Measurements from ENCODE around the gene TBC1D16. TPM values are rescaled to one million over a fixed set of nuclear protein-coding genes. Genes with fewer than 3 reads are reported as not detected.

Gene TBC1D16
- total RNA-seq, 2 experiments from 2014 or later, result 5.4 TPM

DNA sequence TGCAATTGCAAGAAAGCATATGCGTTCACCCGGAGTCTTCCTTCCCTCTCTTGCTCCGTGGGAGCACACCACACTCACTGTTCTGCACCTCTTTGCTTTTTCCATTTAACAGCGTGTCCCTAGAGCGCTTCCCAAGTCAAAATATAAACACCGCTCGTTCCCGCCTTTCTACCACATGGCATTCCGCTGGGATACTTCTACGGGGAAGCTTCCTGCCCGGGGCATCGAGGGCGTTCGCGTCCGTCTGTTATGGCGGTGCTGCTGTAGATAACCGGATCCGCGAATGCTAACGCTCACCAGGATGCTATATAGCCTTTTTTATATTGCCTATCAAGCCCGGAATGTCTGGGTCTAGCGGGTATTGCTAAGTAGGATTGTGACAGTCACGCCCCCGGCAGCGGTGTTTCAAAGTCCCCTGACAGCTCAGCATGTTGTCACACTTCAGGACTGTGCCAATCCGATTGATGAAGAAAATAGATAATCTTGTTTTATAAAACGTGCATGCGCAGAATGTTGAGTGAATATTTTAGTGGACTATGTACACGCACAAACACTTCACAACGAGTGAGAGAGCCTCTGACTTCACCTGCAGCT, 31.8 kb upstream of the TBC1D16 start:
- no peak for DNase-seq
- Mint-ChIP-seq H3K9me3 (no peaks in the 10 kb centered on the region), H3K4me1 (ENCODE audit: low read depth) (no peaks in the 10 kb centered on the region), H3K36me3 (no peaks in the 10 kb centered on the region), H3K27ac (no peak overlapping the region), H3K27me3 (no peaks in the 10 kb centered on the region), H3K4me3 (no peak overlapping the region)
- ChIA-PET CTCF (no interaction called here), POLR2A (no interaction called here)
- intact Hi-C loops (cut with micrococcal nuclease), result no loop called here

- intact Hi-C loops (cut with micrococcal nuclease), result no loop called here
- Mint-ChIP-seq H3K36me3 (no peaks in the 10 kb centered on the region), H3K27me3 (no peaks in the 10 kb centered on the region), H3K27ac (no peak overlapping the region), H3K9me3 (no peaks in the 10 kb centered on the region), H3K4me1 (ENCODE audit: low read depth) (no peaks in the 10 kb centered on the region), H3K4me3 (no peak overlapping the region)
- no peak for DNase-seq
- ChIA-PET POLR2A (no interaction called here), CTCF (no interaction called here)
Measured at GRCh38 chr17:80065478-80066170, 30.0 kb upstream of the TBC1D16 start.

DNA sequence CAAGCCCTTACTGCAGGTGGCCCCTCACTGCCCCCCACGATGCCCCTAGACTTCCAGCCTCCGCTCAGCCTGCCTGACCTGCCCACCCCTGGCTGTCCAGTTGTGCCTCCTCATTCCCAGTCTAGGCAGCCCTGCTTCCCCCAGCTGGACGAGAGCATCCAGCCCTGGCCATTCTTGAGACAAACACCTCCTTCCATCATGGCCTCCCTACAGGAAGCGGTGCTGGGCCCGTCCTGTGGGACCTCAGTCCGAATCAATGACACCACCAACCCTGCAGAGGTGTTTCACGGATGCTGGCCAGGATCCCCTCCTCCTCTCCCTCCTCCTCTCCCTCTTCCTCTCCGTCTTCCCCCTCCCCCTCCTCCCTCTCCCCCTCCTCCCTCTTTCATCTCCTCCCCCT, 29.0 kb upstream of the TBC1D16 start:
- POLR2A ChIA-PET, result no interaction called here

GRCh38 chr17:80063830-80064585, 28.3 kb upstream of the TBC1D16 start:
- ChIA-PET CTCF (no interaction called here), POLR2A (no interaction called here)
- Mint-ChIP-seq H3K9me3 (no peaks in the 10 kb centered on the region), H3K27ac (no peak overlapping the region), H3K27me3 (no peaks in the 10 kb centered on the region), H3K4me3 (no peak overlapping the region), H3K36me3 (no peaks in the 10 kb centered on the region), H3K4me1 (ENCODE audit: low read depth) (no peaks in the 10 kb centered on the region)
- DNase-seq, result no peak
- intact Hi-C loops (cut with micrococcal nuclease), result no loop called here

More for the DNA sequence above, 29.0 kb upstream of the TBC1D16 start:
- CTCF ChIA-PET, result no interaction called here
- DNase-seq, result no peak
- Mint-ChIP-seq H3K9me3 (no peaks in the 10 kb centered on the region), H3K4me3 (no peak overlapping the region), H3K4me1 (ENCODE audit: low read depth) (no peaks in the 10 kb centered on the region), H3K27ac (no peak overlapping the region), H3K27me3 (no peaks in the 10 kb centered on the region), H3K36me3 (no peaks in the 10 kb centered on the region)
- intact Hi-C loops (cut with micrococcal nuclease), result no loop called here

GRCh38 chr17:80061421-80061820, 25.7 kb upstream of the TBC1D16 start:
- ChIA-PET CTCF (no interaction called here), POLR2A (no interaction called here)
- no peaks in the 10 kb centered on the region for H3K27me3 Mint-ChIP-seq
- H3K4me1 Mint-ChIP-seq (ENCODE audit: low read depth), result no peaks in the 10 kb centered on the region
- no peak for DNase-seq
- H3K27ac Mint-ChIP-seq, result no peak overlapping the region
- H3K4me3 Mint-ChIP-seq, result no peak overlapping the region
- intact Hi-C loops (cut with micrococcal nuclease), result no loop called here
- H3K36me3 Mint-ChIP-seq, result no peaks in the 10 kb centered on the region
- no peaks in the 10 kb centered on the region for H3K9me3 Mint-ChIP-seq

DNA sequence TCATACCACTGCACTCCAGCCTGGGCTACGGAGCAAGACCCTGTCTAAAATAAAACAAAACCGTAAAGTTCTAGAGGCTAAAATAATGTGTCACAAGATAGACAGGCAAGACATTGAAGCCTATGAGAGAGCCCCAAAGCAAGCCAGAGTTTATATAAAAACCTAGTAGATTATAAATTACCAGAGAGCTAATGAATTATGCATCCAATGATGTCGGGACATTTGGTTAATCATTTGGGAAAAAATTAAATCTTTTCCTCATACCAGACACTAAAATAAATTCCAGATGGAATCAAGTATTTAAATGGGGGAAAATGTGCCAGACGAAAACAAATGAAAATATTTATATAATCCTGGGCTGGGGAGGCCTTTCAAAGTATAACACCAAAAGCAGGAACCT, 25.0 kb upstream of the TBC1D16 start:
- no peaks in the 10 kb centered on the region for H3K9me3 Mint-ChIP-seq
- H3K27ac Mint-ChIP-seq, result no peak overlapping the region
- H3K27me3 Mint-ChIP-seq, result no peaks in the 10 kb centered on the region
- ChIA-PET POLR2A (no interaction called here), CTCF (no interaction called here)
- no peaks in the 10 kb centered on the region for H3K36me3 Mint-ChIP-seq
- H3K4me1 Mint-ChIP-seq (ENCODE audit: low read depth), result no peaks in the 10 kb centered on the region
- intact Hi-C loops (cut with micrococcal nuclease), result no loop called here
- H3K4me3 Mint-ChIP-seq, result no peak overlapping the region
- DNase-seq, result no peak

- Mint-ChIP-seq H3K27ac (no peak overlapping the region), H3K9me3 (no peaks in the 10 kb centered on the region), H3K36me3 (no peaks in the 10 kb centered on the region), H3K4me1 (ENCODE audit: low read depth) (no peaks in the 10 kb centered on the region), H3K4me3 (no peak overlapping the region), H3K27me3 (no peaks in the 10 kb centered on the region)
- intact Hi-C loops (cut with micrococcal nuclease), result no loop called here
- DNase-seq, result no peak
- ChIA-PET POLR2A (no interaction called here), CTCF (no interaction called here)
Measured at GRCh38 chr17:80058311-80058955, 22.8 kb upstream of the TBC1D16 start.

DNA sequence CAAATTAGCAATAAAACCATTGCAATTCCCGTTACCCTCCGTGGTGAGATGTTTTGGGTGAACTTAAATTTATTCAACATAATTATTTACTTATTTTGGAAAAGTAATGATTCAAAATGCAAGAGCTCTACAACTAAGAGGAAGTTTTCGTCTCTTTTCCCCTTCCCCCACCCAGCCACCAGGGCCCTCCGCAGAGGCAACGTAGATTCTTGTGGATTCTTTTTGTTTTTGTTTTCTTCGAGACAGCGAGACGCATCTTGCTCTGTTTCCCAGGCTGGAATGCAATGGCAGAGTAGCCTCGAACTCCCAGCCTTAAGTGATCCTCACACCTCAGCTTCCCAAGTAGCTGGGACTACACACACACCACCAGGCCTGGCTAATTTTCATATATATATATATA, 19.9 kb upstream of the TBC1D16 start:
- H3K27ac Mint-ChIP-seq, result no peak overlapping the region
- H3K27me3 Mint-ChIP-seq, result no peaks in the 10 kb centered on the region
- ChIA-PET CTCF (interaction anchor here (1.0 kb wide), 1 partner anchor 28 kb away, joined by 3 read pairs; no protein-coding TSS in a partner anchor), POLR2A (no interaction called here)
- intact Hi-C loops (cut with micrococcal nuclease), result no loop called here
- H3K4me3 Mint-ChIP-seq, result no peak overlapping the region
- no peaks in the 10 kb centered on the region for H3K9me3 Mint-ChIP-seq
- no peaks in the 10 kb centered on the region for H3K4me1 Mint-ChIP-seq (ENCODE audit: low read depth)
- H3K36me3 Mint-ChIP-seq, result no peaks in the 10 kb centered on the region
- no peak for DNase-seq

DNA sequence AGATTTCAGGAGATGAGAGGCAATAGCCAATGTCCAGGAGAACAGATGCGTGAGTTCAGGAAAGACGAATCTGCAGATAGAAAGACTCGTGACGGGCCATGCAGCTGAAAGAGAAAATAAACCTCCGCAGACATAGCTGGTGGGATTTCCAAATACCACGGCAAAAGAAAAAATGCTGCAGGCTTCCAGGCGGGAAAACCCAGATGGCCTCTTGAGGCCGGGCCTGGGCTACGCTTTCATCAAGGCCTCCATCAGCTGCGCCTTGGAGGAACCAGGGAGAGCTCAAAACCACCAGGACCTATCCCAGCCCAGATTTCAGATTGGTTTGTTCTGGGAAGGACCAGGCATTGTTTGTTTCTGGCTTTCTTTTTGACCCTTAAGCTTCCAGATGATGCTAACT, 17.4 kb upstream of the TBC1D16 start:
- CTCF ChIA-PET, result no interaction called here
- intact Hi-C loops (cut with micrococcal nuclease), result no loop called here
- H3K36me3 Mint-ChIP-seq, result no peaks in the 10 kb centered on the region
- H3K27ac Mint-ChIP-seq, result no peak overlapping the region
- POLR2A ChIA-PET, result no interaction called here
- no peaks in the 10 kb centered on the region for H3K27me3 Mint-ChIP-seq
- no peaks in the 10 kb centered on the region for H3K9me3 Mint-ChIP-seq
- DNase-seq, result no peak
- H3K4me3 Mint-ChIP-seq, result no peak overlapping the region
- H3K4me1 Mint-ChIP-seq (ENCODE audit: low read depth), result no peaks in the 10 kb centered on the region

DNA sequence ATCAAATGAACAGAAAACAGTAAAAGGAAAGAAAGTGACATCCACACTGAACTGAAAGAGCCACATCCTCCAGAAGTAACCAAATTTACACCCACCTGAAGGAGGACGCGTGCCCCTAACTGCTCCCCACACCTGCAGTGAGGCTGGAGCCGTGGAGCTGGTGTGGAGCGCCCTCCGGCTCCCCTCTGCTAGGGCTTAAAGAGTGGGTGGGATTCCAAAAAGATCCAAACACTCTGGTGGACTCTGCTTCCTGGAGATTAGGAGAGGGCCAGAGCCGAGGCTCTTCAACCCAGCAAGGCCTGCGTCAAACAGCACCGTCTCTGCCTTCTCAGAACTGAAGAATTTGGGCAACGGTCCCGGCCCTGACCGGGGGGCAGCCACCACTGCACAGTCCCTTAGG, 16.0 kb upstream of the TBC1D16 start:
- no peaks in the 10 kb centered on the region for H3K9me3 Mint-ChIP-seq
- no peak overlapping the region for H3K27ac Mint-ChIP-seq
- DNase-seq, result no peak
- H3K4me3 Mint-ChIP-seq, result no peak overlapping the region
- ChIA-PET POLR2A (no interaction called here), CTCF (no interaction called here)
- intact Hi-C loops (cut with micrococcal nuclease), result no loop called here
- no peaks in the 10 kb centered on the region for H3K4me1 Mint-ChIP-seq (ENCODE audit: low read depth)
- no peaks in the 10 kb centered on the region for H3K27me3 Mint-ChIP-seq
- H3K36me3 Mint-ChIP-seq, result no peaks in the 10 kb centered on the region

DNA sequence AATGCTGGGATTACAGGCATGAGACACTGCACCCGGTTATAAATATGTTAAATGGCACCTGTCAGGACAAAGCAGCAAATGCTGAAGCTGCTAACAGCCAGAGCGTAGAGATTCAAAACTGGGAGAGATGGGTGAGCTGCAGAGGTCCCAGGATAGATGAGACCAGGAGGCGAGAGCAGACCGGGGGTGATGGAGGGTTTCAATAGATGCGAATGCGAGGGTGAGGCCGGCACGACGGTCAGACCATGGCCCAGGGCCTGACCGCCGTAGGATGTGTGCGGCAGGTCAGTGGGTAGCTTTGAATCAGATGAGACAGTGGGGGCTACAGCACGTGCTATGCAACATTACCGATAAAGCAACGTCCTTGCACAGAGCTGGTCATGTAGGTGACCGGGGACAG, 15.0 kb upstream of the TBC1D16 start:
- no peak for DNase-seq
- Mint-ChIP-seq H3K36me3 (no peaks in the 10 kb centered on the region), H3K27ac (no peak overlapping the region), H3K9me3 (no peaks in the 10 kb centered on the region), H3K4me3 (no peak overlapping the region), H3K4me1 (ENCODE audit: low read depth) (no peaks in the 10 kb centered on the region), H3K27me3 (no peaks in the 10 kb centered on the region)
- ChIA-PET POLR2A (no interaction called here), CTCF (interaction anchor here (1.2 kb wide), 1 partner anchor 42 kb away, joined by 3 read pairs; no protein-coding TSS in a partner anchor)
- intact Hi-C loops (cut with micrococcal nuclease), result no loop called here

GRCh38 chr17:80049986-80050385, 14.3 kb upstream of the TBC1D16 start:
- no peak overlapping the region for H3K4me3 Mint-ChIP-seq
- no peaks in the 10 kb centered on the region for H3K4me1 Mint-ChIP-seq (ENCODE audit: low read depth)
- no peaks in the 10 kb centered on the region for H3K36me3 Mint-ChIP-seq
- intact Hi-C loops (cut with micrococcal nuclease), result no loop called here
- ChIA-PET POLR2A (no interaction called here), CTCF (interaction anchor here (1.2 to 1.4 kb wide), 2 partner anchors 41 to 52 kb away, joined by 3 to 5 read pairs; partner anchors contain the start of gene GAA)
- H3K9me3 Mint-ChIP-seq, result no peaks in the 10 kb centered on the region
- H3K27ac Mint-ChIP-seq, result no peak overlapping the region
- no peaks in the 10 kb centered on the region for H3K27me3 Mint-ChIP-seq
- DNase-seq, result no peak
